Hypothalamus (tissue), 51 donors: Measurements from ENCODE around the gene SPPL2B.

Source experiments
- DNase-seq, 51 donors: peaks; one replicate each; lab custom pipeline; 2025; lab: John Stamatoyannopoulos, UW

The SPPL2B gene

GRCh38 chr19:2319551-2319950, 8.9 kb upstream of the SPPL2B start:
- DNase-seq = no peak

- no peak for DNase-seq
Measured at GRCh38 chr19:2320049-2320448, 8.4 kb upstream of the SPPL2B start.

- DNase-seq = no peak
Measured at GRCh38 chr19:2320939-2321338, 7.5 kb upstream of the SPPL2B start.

GRCh38 chr19:2321565-2322283, 6.8 kb upstream of the SPPL2B start:
- no peak for DNase-seq

GRCh38 chr19:2323707-2324106, 4.8 kb upstream of the SPPL2B start:
- no peak for DNase-seq

- DNase-seq = no peak
Measured at GRCh38 chr19:2324220-2324948, 4.1 kb upstream of the SPPL2B start.

- DNase-seq = no peak
Measured at GRCh38 chr19:2325281-2326046, 3.0 kb upstream of the SPPL2B start.

- DNase-seq = no peak
Measured at GRCh38 chr19:2326699-2327360, 1.7 kb upstream of the SPPL2B start.

- peak in 10 of 51 donors; percentile 16 to 58 (median 25) for DNase-seq
Measured at GRCh38 chr19:2327773-2328400, 597 bp upstream of the SPPL2B start.

- no peak for DNase-seq
Measured at GRCh38 chr19:2329149-2329478, 630 bp downstream of the SPPL2B start.

GRCh38 chr19:2329501-2329916, 1.0 kb downstream of the SPPL2B start:
- DNase-seq = no peak

GRCh38 chr19:2330255-2330631, 1.8 kb downstream of the SPPL2B start:
- DNase-seq = no peak

GRCh38 chr19:2330632-2331284, 2.3 kb downstream of the SPPL2B start:
- DNase-seq = peak in 4 of 51 donors; percentile 13 to 20 (median 17)

GRCh38 chr19:2331601-2332246, 3.2 kb downstream of the SPPL2B start:
- DNase-seq = peak in 19 of 51 donors; percentile 18 to 74 (median 35)

GRCh38 chr19:2332341-2333026, 4.0 kb downstream of the SPPL2B start:
- peak in 6 of 51 donors; percentile 16 to 48 (median 30) for DNase-seq

GRCh38 chr19:2333027-2333806, 4.7 kb downstream of the SPPL2B start:
- peak in 3 of 51 donors; percentile 8 to 39 (median 22) for DNase-seq

- DNase-seq = peak in 3 of 51 donors; percentile 14 to 46 (median 17)
Measured at GRCh38 chr19:2333807-2334211, 5.3 kb downstream of the SPPL2B start.

GRCh38 chr19:2334426-2334825, 5.9 kb downstream of the SPPL2B start:
- no peak for DNase-seq
